Kidney epithelial cell (primary cell): ENCODE data around the gene ZNF142. TPM values are rescaled to one million over a fixed set of nuclear protein-coding genes. Genes with fewer than 3 reads are reported as not detected.

Experiments
- DNase-seq: peaks from one replicate; pipeline ENCODE4 v3.0.0-alpha.2; 2010; ENCODE audit warnings: low read depth
- H3K27me3 ChIP-seq: 2 replicates; pipeline ENCODE4 v1.6.0; 2011; ENCODE audit warnings: low read length; ENCODE audit not compliant: control insufficient read depth, insufficient read depth
- H3K36me3 ChIP-seq: 2 replicates; pipeline ENCODE4 v1.5.1; 2011; ENCODE audit warnings: low read length; ENCODE audit not compliant: control insufficient read depth, insufficient read depth
- H3K4me3 ChIP-seq: 2 replicates; pipeline ENCODE4 v1.5.1; 2011; ENCODE audit warnings: low read depth, mild to moderate bottlenecking, control low read depth, low read length
- total RNA-seq: library from RNA; depleted of rRNA; stranded (reverse); fragments of >200 nt; gene quantifications from 2 replicates; pipeline ENCODE4 v1.2.3, GENCODE V29; 2015
- TF ChIP-seq, protein P1 (sequence below): IDR thresholded peaks from 2 replicates; pipeline ENCODE4 v1.5.1; 2011; ENCODE audit warnings: mild to moderate bottlenecking, moderate library complexity, low read length, control low read depth, inconsistent platforms; ENCODE audit not compliant: insufficient read depth, poor library complexity, severe bottlenecking

The ZNF142 gene, protein sequence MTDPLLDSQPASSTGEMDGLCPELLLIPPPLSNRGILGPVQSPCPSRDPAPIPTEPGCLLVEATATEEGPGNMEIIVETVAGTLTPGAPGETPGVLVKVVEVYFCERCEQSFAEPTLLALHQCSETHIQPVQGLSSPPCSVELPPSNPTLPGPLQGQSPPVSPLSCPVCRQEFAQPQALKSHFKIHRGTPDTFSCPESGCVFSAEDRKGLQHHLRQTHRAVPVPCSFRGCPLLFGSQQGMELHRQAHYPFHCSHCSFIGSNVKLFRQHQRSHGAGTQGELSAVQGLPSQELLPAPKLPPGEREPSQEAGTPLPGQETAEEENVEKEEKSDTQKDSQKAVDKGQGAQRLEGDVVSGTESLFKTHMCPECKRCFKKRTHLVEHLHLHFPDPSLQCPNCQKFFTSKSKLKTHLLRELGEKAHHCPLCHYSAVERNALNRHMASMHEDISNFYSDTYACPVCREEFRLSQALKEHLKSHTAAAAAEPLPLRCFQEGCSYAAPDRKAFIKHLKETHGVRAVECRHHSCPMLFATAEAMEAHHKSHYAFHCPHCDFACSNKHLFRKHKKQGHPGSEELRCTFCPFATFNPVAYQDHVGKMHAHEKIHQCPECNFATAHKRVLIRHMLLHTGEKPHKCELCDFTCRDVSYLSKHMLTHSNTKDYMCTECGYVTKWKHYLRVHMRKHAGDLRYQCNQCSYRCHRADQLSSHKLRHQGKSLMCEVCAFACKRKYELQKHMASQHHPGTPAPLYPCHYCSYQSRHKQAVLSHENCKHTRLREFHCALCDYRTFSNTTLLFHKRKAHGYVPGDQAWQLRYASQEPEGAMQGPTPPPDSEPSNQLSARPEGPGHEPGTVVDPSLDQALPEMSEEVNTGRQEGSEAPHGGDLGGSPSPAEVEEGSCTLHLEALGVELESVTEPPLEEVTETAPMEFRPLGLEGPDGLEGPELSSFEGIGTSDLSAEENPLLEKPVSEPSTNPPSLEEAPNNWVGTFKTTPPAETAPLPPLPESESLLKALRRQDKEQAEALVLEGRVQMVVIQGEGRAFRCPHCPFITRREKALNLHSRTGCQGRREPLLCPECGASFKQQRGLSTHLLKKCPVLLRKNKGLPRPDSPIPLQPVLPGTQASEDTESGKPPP (N-terminal part only)
- 22.6 and 49.0 TPM in 2 replicates for total RNA-seq

DNA sequence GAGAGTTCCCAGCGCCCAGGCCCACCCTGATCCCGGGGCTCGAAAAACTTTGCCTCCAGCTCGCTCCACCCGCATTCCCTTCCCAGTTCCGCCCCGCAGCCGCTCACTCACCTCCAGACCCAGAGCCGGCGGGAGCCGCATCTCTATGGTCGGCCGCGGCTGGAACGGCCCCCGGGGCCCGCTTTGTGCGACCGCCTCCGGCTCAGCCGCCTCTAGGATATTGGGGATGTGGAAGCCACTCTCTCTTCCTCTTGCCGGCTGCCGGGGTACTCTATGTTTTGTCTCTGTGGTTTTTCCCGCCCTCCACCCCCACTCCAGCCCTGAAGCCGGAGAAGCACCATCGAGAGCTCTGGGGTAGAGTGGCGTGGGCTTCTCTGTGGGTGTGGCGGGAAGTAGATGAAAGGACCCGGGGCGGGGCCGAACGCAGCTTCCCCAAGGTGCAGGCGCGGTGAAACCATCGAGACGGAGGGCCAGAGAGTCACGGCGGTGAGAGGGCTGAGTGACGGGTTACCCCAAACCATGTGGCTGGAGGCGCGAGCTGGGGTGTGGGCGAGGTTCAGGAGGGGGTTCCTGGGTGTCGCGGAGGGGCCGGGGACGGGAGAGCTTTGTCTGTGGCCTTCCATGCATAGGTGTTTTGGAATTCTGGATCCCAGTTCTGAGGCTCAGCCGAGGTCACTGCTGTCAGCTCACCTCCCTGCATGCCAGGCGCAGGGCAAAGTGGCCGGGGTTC, at the start of gene ZNF142, which contains the start of gene BCS1L:
Gene ZNF142 (minus strand): TSS at position 366 of the 730 bp plus-strand sequence. CDS start 3,194 bp downstream, outside the sequence.
Gene BCS1L (plus strand): TSS at position 426 of the 730 bp plus-strand sequence. CDS start 1,305 bp downstream, outside the sequence.
- peak within 1 kb of the TSS; percentile 70 for H3K4me3 ChIP-seq
- H3K27me3 ChIP-seq, result no peaks in the 10 kb centered on the region
- DNase-seq, result peak; percentile 74
- TF ChIP-seq, protein P1, sequence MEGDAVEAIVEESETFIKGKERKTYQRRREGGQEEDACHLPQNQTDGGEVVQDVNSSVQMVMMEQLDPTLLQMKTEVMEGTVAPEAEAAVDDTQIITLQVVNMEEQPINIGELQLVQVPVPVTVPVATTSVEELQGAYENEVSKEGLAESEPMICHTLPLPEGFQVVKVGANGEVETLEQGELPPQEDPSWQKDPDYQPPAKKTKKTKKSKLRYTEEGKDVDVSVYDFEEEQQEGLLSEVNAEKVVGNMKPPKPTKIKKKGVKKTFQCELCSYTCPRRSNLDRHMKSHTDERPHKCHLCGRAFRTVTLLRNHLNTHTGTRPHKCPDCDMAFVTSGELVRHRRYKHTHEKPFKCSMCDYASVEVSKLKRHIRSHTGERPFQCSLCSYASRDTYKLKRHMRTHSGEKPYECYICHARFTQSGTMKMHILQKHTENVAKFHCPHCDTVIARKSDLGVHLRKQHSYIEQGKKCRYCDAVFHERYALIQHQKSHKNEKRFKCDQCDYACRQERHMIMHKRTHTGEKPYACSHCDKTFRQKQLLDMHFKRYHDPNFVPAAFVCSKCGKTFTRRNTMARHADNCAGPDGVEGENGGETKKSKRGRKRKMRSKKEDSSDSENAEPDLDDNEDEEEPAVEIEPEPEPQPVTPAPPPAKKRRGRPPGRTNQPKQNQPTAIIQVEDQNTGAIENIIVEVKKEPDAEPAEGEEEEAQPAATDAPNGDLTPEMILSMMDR, result no peak
- H3K36me3 ChIP-seq, result no peaks in the 10 kb centered on the region

DNA sequence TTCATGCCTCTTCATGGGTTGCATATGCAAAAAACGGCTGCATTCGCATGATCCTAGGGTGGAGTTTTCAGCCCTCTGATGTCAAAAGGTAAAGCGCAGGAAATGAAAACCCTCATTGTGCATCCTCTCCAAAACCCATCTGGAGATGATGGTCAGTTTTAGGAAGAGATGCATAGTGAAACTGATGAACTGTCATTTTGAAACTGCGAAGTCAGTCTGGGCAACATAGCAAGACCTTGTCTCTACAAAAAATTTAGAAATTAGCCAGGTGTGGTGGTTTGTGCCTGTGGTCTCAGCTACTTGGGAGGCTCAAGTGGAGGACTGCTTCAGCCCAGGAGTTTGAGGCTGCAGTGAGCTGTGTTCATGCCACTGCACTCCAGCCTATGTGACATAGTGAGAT, 48.7 kb upstream of the ZNF142 start:
- TF ChIP-seq, protein P1, result no peak
- H3K4me3 ChIP-seq, result no peak overlapping the region
- H3K27me3 ChIP-seq, result no peaks in the 10 kb centered on the region
- no peak for DNase-seq
- H3K36me3 ChIP-seq, result no peaks in the 10 kb centered on the region

DNA sequence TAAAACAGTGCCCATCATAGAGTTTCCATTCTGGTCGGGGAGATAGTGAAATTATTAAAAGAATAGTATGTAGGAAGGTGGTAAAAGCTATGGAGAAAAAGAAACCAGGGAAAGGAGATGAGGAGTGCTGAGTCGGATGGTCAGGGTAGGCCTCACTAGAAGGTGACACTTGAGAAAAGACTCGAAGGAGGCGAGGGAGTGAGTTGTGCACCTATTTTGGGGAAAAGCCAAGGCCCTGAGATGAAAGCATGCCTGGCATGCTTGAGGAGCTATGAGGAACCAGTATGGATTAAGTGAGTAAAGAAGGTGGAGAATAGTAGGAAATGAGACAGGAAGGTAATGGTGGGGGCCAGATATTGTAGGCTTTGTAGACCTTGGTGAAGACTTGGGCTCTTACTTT, 43.9 kb upstream of the ZNF142 start:
- no peak for DNase-seq
- Histone ChIP-seq H3K4me3 (no peak overlapping the region), H3K36me3 (no peaks in the 10 kb centered on the region), H3K27me3 (no peaks in the 10 kb centered on the region)
- TF ChIP-seq, protein P1, result no peak

DNA sequence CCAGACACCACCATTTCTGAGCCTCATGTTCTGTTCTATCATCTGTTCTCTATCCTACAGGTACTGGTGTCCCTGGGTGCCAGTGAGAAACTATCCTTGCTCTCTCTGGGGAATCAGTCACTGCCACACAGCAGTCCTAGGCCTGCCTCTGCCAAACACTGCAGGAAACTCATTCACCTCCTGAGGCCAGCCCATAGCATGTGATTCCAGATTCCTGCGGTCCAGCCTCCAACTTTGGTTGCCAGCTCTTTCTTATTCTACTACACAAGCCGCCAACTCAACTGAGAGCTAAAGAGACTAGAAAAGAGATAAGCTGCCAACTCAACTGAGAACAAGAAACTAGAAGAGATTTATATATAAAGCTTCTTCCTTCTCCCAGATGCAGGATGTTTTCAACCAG, 42.4 kb upstream of the ZNF142 start:
- no peak for DNase-seq
- no peak overlapping the region for H3K4me3 ChIP-seq
- TF ChIP-seq, protein P1, result no peak
- no peaks in the 10 kb centered on the region for H3K36me3 ChIP-seq
- no peaks in the 10 kb centered on the region for H3K27me3 ChIP-seq

DNA sequence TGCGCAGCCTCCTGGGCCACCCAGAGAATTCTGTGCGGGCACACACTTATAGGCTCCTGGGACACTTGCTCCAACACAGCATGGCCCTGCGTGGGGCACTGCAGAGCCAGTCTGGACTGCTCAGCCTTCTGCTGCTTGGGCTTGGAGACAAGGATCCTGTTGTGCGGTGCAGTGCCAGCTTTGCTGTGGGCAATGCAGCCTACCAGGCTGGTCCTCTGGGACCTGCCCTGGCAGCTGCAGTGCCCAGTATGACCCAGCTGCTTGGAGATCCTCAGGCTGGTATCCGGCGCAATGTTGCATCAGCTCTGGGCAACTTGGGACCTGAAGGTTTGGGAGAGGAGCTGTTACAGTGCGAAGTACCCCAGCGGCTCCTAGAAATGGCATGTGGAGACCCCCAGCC, 39.5 kb upstream of the ZNF142 start:
- TF ChIP-seq, protein P1, result no peak
- Histone ChIP-seq H3K36me3 (peaks cover 1% of the 10 kb centered on the region), H3K4me3 (no peak overlapping the region), H3K27me3 (no peaks in the 10 kb centered on the region)
- DNase-seq, result no peak
